ENCODE measurements around the gene WDR93.

WDR93 gene

DNA sequence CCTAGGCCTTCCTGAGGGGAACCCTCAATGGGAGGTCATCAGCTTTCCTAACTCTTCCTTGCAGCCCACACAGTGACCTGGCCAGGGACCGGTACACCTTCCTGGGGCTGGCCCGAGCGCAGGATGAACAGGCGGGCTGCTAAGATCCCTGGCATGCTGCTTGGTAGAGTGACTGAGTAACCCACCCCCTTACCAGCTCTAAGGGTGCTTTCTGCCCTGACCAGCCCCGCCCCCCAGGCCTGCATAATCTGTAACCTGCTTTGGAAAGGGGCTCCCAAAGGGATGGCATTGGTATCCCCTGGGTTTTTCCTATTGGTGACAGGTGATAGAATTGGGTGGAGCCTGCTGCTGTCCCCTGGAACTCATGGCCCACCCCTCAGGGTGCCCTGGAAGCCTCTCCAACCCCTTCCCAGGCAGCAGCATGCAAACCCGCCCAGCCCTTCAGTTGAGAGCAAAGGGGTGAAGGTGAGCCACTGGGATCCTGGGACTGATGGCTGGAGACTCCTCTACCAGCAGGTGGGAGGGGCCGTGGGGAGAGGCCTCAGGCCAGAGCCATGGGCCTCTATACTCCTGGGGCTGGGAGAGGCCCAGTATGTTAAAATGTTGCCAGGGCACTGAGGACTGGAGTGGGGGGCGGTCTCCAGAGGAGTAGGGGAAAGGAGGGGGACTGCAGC is 24.3 kb upstream of the WDR93 start:
- Histone ChIP-seq H3K36me3 (ENCODE audit: control insufficient read depth, insufficient read depth, low read length) (no peaks in the 10 kb centered on the region), H3K27ac (ENCODE audit: low read depth, low read length) (peak overlapping the region; percentile 51), H3K4me1 (ENCODE audit: control insufficient read depth, insufficient read depth, low read length) (peaks cover 3% of the 10 kb centered on the region), H3K9ac (ENCODE audit: low read length) (no peak overlapping the region), H3K4me3 (ENCODE audit: low read length) (no peak overlapping the region), H3K27me3 (ENCODE audit: control insufficient read depth, insufficient read depth, low read length) (no peaks in the 10 kb centered on the region)

GRCh38 chr15:89666858-89667705 is 23.5 kb upstream of the WDR93 start:
- H3K9ac ChIP-seq (ENCODE audit: low read length) = no peak overlapping the region
- H3K27me3 ChIP-seq (ENCODE audit: control insufficient read depth, insufficient read depth, low read length) = no peaks in the 10 kb centered on the region
- peaks cover 3% of the 10 kb centered on the region for H3K4me1 ChIP-seq (ENCODE audit: control insufficient read depth, insufficient read depth, low read length)
- H3K4me3 ChIP-seq (ENCODE audit: low read length) = no peak overlapping the region
- no peak overlapping the region for H3K27ac ChIP-seq (ENCODE audit: low read depth, low read length)
- no peaks in the 10 kb centered on the region for H3K36me3 ChIP-seq (ENCODE audit: control insufficient read depth, insufficient read depth, low read length)

- H3K36me3 ChIP-seq (ENCODE audit: control insufficient read depth, insufficient read depth, low read length) = no peaks in the 10 kb centered on the region
- no peak overlapping the region for H3K9ac ChIP-seq (ENCODE audit: low read length)
- peaks cover 3% of the 10 kb centered on the region for H3K4me1 ChIP-seq (ENCODE audit: control insufficient read depth, insufficient read depth, low read length)
- H3K27me3 ChIP-seq (ENCODE audit: control insufficient read depth, insufficient read depth, low read length) = no peaks in the 10 kb centered on the region
- H3K27ac ChIP-seq (ENCODE audit: low read depth, low read length) = no peak overlapping the region
- H3K4me3 ChIP-seq (ENCODE audit: low read length) = no peak overlapping the region
These were observed 23.0 kb upstream of the WDR93 start for GRCh38 chr15:89667706-89667960.

DNA sequence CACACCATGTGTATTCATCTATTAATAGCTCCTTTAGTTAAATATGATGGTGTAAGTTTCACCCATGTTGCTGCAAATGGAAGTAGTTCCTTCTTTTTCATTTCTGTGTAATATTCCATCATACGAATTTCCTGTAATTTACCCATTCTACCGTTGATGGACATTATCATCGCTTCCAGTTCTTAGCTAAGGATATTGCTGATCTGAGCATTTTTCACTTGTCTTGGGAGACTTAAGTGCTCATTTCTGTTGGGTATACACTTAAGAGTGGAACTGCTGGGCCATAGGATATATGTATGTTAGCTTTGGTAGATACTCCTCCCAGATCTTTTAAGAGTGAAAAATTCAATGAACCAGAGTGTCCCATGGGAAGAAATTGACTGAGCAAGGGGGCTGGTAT is 22.4 kb upstream of the WDR93 start:
- Histone ChIP-seq H3K9ac (ENCODE audit: low read length) (no peak overlapping the region), H3K4me3 (ENCODE audit: low read length) (no peak overlapping the region), H3K36me3 (ENCODE audit: control insufficient read depth, insufficient read depth, low read length) (no peaks in the 10 kb centered on the region), H3K4me1 (ENCODE audit: control insufficient read depth, insufficient read depth, low read length) (peaks cover 3% of the 10 kb centered on the region), H3K27ac (ENCODE audit: low read depth, low read length) (no peak overlapping the region), H3K27me3 (ENCODE audit: control insufficient read depth, insufficient read depth, low read length) (no peaks in the 10 kb centered on the region)

DNA sequence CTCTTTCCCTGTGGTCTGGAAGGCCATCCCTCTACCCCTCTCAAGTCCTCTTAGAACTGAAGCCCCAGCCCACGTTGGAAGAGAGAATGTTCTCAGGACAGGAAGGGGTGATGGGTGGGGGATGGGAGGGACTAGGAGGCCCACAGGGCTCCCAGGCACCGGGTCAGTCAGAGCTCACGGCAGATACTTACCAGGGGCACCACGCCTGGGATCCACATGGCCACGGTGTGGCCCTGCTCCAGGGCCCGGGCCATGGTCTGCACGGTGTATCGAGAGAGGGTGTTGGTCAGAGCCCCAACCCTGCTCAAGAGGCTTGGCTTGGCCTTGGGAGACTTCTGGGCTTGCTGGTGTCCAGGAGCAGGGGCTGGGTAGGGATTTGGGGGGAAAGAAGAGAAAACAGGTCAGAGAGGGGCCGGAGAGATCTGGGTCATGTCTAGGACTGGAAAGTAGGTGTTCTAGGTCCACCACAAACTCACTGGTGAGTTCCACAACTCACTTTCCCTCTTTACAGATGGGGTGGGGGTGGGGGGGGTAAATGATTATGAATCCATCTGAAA is 21.2 kb upstream of the WDR93 start:
- Histone ChIP-seq H3K27me3 (ENCODE audit: control insufficient read depth, insufficient read depth, low read length) (no peaks in the 10 kb centered on the region), H3K27ac (ENCODE audit: low read depth, low read length) (no peak overlapping the region), H3K36me3 (ENCODE audit: control insufficient read depth, insufficient read depth, low read length) (no peaks in the 10 kb centered on the region), H3K4me3 (ENCODE audit: low read length) (no peak overlapping the region), H3K9ac (ENCODE audit: low read length) (no peak overlapping the region), H3K4me1 (ENCODE audit: control insufficient read depth, insufficient read depth, low read length) (peaks cover 3% of the 10 kb centered on the region)

DNA sequence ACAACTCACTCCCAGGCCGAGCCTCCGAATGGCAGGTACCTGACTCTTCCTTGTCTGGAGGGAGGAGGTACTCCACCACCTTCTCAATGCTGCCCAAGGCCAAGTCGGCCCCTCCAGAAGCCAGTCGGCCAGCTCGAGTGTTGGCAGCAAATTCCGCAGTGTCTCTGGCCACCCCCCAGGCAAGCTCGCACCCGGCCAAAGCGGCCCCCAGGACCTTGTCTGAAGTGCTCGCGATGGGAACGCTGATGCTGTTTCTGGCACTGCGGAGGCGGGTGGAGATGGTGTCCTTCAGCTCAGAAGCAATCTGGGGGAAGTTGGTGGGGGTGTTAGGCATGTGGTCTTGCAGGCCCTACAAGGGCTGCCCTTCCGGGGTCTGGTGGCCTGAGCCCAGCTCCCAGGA is 20.7 kb upstream of the WDR93 start:
- Histone ChIP-seq H3K9ac (ENCODE audit: low read length) (no peak overlapping the region), H3K36me3 (ENCODE audit: control insufficient read depth, insufficient read depth, low read length) (no peaks in the 10 kb centered on the region), H3K27ac (ENCODE audit: low read depth, low read length) (no peak overlapping the region), H3K4me3 (ENCODE audit: low read length) (no peak overlapping the region), H3K27me3 (ENCODE audit: control insufficient read depth, insufficient read depth, low read length) (no peaks in the 10 kb centered on the region), H3K4me1 (ENCODE audit: control insufficient read depth, insufficient read depth, low read length) (peaks cover 1% of the 10 kb centered on the region)

GRCh38 chr15:89670971-89671560 is 19.5 kb upstream of the WDR93 start:
- no peaks in the 10 kb centered on the region for H3K27me3 ChIP-seq (ENCODE audit: control insufficient read depth, insufficient read depth, low read length)
- H3K4me1 ChIP-seq (ENCODE audit: control insufficient read depth, insufficient read depth, low read length) = no peaks in the 10 kb centered on the region
- H3K4me3 ChIP-seq (ENCODE audit: low read length) = no peak overlapping the region
- no peak overlapping the region for H3K27ac ChIP-seq (ENCODE audit: low read depth, low read length)
- no peaks in the 10 kb centered on the region for H3K36me3 ChIP-seq (ENCODE audit: control insufficient read depth, insufficient read depth, low read length)
- H3K9ac ChIP-seq (ENCODE audit: low read length) = no peak overlapping the region

- Histone ChIP-seq H3K27ac (ENCODE audit: low read depth, low read length) (no peak overlapping the region), H3K4me1 (ENCODE audit: control insufficient read depth, insufficient read depth, low read length) (no peaks in the 10 kb centered on the region), H3K4me3 (ENCODE audit: low read length) (no peak overlapping the region), H3K9ac (ENCODE audit: low read length) (no peak overlapping the region), H3K27me3 (ENCODE audit: control insufficient read depth, insufficient read depth, low read length) (no peaks in the 10 kb centered on the region), H3K36me3 (ENCODE audit: control insufficient read depth, insufficient read depth, low read length) (no peaks in the 10 kb centered on the region)
These were observed 18.9 kb upstream of the WDR93 start for GRCh38 chr15:89671687-89672086.

DNA sequence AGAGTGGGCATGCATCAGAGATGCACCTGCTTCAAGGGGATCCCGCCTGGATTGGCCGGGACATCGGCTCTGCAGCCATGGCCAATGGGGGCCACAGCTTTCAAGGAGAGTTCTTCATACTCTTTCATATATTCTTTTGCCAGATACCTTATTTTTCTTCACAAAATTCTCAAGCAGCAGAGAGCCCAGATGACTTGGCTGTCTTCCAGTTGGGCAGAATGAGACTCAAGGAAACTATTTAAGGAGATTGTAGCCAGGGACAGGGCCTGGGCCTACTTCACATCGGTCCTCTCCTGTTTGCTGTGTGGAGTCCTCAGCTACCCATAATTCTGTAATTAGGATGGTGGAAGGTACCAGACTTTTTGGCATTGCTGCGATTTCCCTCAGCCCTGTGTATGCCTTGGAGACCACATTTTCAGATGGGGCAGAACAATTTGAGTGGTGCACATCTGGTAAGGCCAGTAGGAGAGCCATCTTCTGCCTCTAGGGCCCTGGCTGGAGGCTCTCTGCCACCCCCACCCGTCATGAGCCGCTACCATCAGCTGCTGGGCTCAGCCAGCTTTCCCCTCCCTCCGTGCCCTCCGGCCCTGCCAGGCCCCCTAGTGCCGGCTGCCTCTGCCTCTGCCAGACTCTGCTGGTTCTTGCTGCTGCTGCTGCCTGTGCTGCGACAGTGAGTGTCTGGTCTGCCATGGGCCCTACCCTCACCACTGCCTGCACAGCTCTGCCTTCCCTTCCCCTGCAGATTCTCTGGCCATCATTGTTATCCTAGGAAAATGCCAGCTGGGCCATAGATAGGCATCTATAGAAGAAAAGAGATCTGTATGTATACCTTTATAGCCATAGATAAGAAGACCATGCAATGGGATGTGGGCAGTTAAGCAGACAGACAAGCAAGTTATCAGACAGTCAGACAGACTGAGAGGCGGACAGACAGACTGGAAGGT is 18.1 kb upstream of the WDR93 start:
- Histone ChIP-seq H3K27ac (ENCODE audit: low read depth, low read length) (no peak overlapping the region), H3K9ac (ENCODE audit: low read length) (no peak overlapping the region), H3K36me3 (ENCODE audit: control insufficient read depth, insufficient read depth, low read length) (no peaks in the 10 kb centered on the region), H3K4me3 (ENCODE audit: low read length) (no peak overlapping the region), H3K4me1 (ENCODE audit: control insufficient read depth, insufficient read depth, low read length) (no peaks in the 10 kb centered on the region), H3K27me3 (ENCODE audit: control insufficient read depth, insufficient read depth, low read length) (no peaks in the 10 kb centered on the region)

- Histone ChIP-seq H3K27ac (ENCODE audit: low read depth, low read length) (no peak overlapping the region), H3K9ac (ENCODE audit: low read length) (no peak overlapping the region), H3K27me3 (ENCODE audit: control insufficient read depth, insufficient read depth, low read length) (no peaks in the 10 kb centered on the region)
These were observed 17.5 kb upstream of the WDR93 start for GRCh38 chr15:89673165-89673512.

DNA sequence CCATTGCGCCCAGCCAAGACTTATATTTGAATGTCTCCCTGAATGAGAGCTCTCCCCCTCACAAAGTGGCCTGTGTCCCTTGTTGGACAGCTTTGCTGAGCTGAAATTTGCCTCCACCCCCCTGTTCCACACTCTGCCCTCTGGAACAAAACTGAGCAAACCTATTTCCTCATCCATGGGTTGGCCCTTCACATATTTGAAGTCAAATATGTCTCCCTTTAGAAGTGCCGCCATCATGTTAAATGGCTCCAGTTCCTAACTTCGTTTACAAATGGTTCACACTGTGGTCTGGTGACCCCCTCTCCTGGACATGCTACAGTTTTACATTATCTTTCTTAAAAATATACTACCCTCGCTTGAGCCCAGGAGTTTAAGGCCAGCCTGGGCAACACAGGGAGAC is 16.1 kb upstream of the WDR93 start:
- Histone ChIP-seq H3K4me1 (ENCODE audit: control insufficient read depth, insufficient read depth, low read length) (no peaks in the 10 kb centered on the region), H3K9ac (ENCODE audit: low read length) (no peak overlapping the region)

More at GRCh38 chr15:89673165-89673512, 17.5 kb upstream of the WDR93 start:
- Histone ChIP-seq H3K4me3 (ENCODE audit: low read length) (no peak overlapping the region), H3K36me3 (ENCODE audit: control insufficient read depth, insufficient read depth, low read length) (no peaks in the 10 kb centered on the region), H3K4me1 (ENCODE audit: control insufficient read depth, insufficient read depth, low read length) (no peaks in the 10 kb centered on the region)

DNA sequence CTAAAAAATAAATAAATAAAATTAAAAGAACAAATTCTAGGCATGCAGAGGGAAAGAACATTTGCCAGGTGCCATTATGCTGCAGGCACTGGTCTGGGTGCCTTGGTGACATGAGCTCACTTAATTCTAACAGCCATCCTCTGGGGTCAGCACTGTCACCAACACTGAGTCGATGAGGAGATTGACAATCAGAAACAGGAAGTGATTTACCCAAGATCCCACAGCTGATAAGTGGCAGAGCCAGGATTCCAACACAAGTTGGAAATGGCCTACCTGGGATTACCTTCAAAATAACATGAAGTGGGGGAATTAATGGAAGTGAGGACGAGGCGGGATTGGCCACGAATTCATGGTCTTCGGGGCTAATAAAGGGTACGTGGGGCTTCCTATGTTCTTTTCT is 15.0 kb upstream of the WDR93 start:
- no peak overlapping the region for H3K9ac ChIP-seq (ENCODE audit: low read length)
- no peak overlapping the region for H3K27ac ChIP-seq (ENCODE audit: low read depth, low read length)
- H3K36me3 ChIP-seq (ENCODE audit: control insufficient read depth, insufficient read depth, low read length) = no peaks in the 10 kb centered on the region
- no peak overlapping the region for H3K4me3 ChIP-seq (ENCODE audit: low read length)
- H3K4me1 ChIP-seq (ENCODE audit: control insufficient read depth, insufficient read depth, low read length) = peaks cover 5% of the 10 kb centered on the region
- no peaks in the 10 kb centered on the region for H3K27me3 ChIP-seq (ENCODE audit: control insufficient read depth, insufficient read depth, low read length)

More for the DNA sequence above, 16.1 kb upstream of the WDR93 start:
- H3K4me3 ChIP-seq (ENCODE audit: low read length) = no peak overlapping the region
- H3K27ac ChIP-seq (ENCODE audit: low read depth, low read length) = no peak overlapping the region
- no peaks in the 10 kb centered on the region for H3K27me3 ChIP-seq (ENCODE audit: control insufficient read depth, insufficient read depth, low read length)
- H3K36me3 ChIP-seq (ENCODE audit: control insufficient read depth, insufficient read depth, low read length) = no peaks in the 10 kb centered on the region

Measured in rectal smooth muscle tissue (tissue), 1 donor.